Stomach (tissue), 9 donors: ENCODE measurements around the gene HDAC9. TPM values are rescaled to one million over a fixed set of nuclear protein-coding genes. Genes with fewer than 3 reads are reported as not detected.

ENCODE experiments used
- DNase-seq, 2 donors: peaks; one replicate each; pipeline versions ENCODE4 v3.0.0 to v3.0.0-alpha.2; 2013 to 2019
- H3K27ac ChIP-seq, 5 donors: fragments of 200-600 bp in 4 of 5; sonication (generic) in 4 of 5; one replicate each; pipeline ENCODE4 v1.5.1; 2013 to 2019; ENCODE audit warnings: mild to moderate bottlenecking in 1 of 5, moderate library complexity in 1 of 5
- H3K27me3 ChIP-seq, 3 donors: fragments of 200-600 bp; sonication (generic); one replicate each; pipeline ENCODE4 v1.5.1; 2017 to 2019; ENCODE audit warnings: mixed run types in 1 of 3
- H3K36me3 ChIP-seq, 4 donors: fragments of 200-600 bp; sonication (generic); 1 replicate in 3 of 4; 2 replicates in 1 of 4; pipeline ENCODE4 v1.5.1; 2016 to 2019
- H3K4me1 ChIP-seq, 4 donors: fragments of 200-600 bp; sonication (generic); one replicate each; pipeline ENCODE4 v1.5.1; 2016 to 2019
- H3K4me3 ChIP-seq, 4 donors: fragments of 200-600 bp; sonication (generic) in 3 of 4; one replicate each; pipeline ENCODE4 v1.5.1; 2016 to 2019; ENCODE audit warnings: mild to moderate bottlenecking in 1 of 4
- H3K9me3 ChIP-seq, 4 donors: fragments of 200-600 bp; sonication (generic); one replicate each; pipeline ENCODE4 v1.5.1; 2016 to 2019
- EP300 ChIP-seq: sonication (generic); formaldehyde crosslinking; IDR thresholded peaks from one replicate; pipeline ENCODE4 v1.6.1; 2017; ENCODE audit warnings: antibody characterized with exemption
- POLR2A ChIP-seq, 4 donors: fragments of 450-650 bp; IDR thresholded peaks; one replicate each; pipeline ENCODE4 v1.6.1; 2016; ENCODE audit warnings: antibody characterized with exemption in 4 of 4, control low read depth in 2 of 4, mild to moderate bottlenecking in 1 of 4, moderate library complexity in 1 of 4
- POLR2AphosphoS5 ChIP-seq, 3 donors: sonication (generic); formaldehyde crosslinking; IDR thresholded peaks; one replicate each; pipeline ENCODE4 v1.6.1; 2016; ENCODE audit warnings: antibody characterized with exemption in 3 of 3
- WGBS, 5 donors: extraction: QIAGEN DNeasy Blood & Tissue Kit in 3 of 5; methylation state at CpG; one replicate each; pipeline versions ENCODE4 v1.1.5 to v1.1.7; 2013 to 2018; 5-methylcytosine and 5-hydroxymethylcytosine counted together
- intact Hi-C: fragments of 100-400 bp; cut with DNase I; formaldehyde crosslinking; loops from one replicate; pipeline ENCODE4 v1.15.1; 2023; ENCODE audit warnings: low total_unique reads
- polyA plus RNA-seq, 3 donors: library from polyadenylated mRNA; stranded (reverse); fragments of 200-250 nt; gene quantifications; one replicate each; pipeline ENCODE4 v1.2.3, GENCODE V29; 2013
- total RNA-seq, 5 donors: library from RNA; depleted of rRNA; stranded (reverse); fragments of >200 nt; gene quantifications; one replicate each; pipeline versions ENCODE4 v1.1.0 to v1.2.3, GENCODE V29; 2014 to 2016
- TF ChIP-seq, protein P1 (sequence below), 7 experiments: fragments of 450-650 bp in 4 of 7; fragments of 200-600 bp in 3 of 7; sonication (generic) in 3 of 7; IDR thresholded peaks; one replicate each; pipeline ENCODE4 v1.5.1; 2016 to 2019; ENCODE audit warnings: antibody characterized with exemption in 7 of 7, control low read depth in 2 of 7, mild to moderate bottlenecking in 1 of 7
- donor health status: healthy with polysubstance abuse.
- donor health status: Bipolar disorder and iron deficiency.
- donor health status: healthy.

HDAC9 gene
- total and polyA plus RNA-seq, 8 donors = 1.4 to 60.0 (median 9.8) TPM

DNA sequence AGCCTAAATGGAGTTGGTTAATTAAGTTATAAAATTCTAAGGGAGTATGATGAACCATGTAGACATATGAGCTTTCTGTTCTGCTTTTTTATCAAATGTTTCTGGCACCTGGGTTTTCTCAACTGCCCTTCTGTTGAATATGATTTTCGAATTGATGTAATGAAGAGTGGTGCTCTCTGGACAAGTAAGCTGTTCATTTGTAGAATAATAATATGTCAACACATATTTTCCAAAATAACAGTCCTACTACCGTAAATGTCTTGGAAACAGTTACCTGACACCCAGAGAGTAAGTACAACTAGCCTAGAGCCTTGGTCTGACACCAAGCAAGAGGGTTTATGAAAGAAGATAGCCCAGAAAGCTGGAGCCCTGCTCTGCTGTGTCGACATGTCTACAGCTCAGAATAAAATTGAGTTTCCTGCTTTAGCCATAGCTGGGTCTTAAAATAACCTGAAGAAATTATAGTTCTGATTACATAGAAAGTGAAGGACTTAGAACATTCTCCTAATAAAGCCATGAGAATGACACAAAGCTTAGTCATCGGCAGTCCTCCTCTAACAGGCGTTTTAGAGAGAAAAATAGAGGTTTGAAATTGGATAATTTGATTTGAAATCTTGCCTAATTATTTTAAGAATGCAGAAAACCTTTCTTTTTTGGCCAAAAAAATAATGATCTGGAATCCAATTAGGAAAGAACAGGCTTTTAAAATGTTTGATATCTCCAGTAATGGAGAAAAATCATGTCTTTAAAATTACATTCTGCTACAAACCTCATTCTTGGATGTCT lies 25.1 kb downstream of the HDAC9 start:
- 68 to 83% (median 73%) methylated on average over 5 of the region's 5 CpGs for WGBS, 5 donors
- H3K4me3 ChIP-seq = no peak overlapping the region
- H3K27ac ChIP-seq = peak overlapping the region in 2 of 5 donors; percentile 7 to 18
- no peaks in the 10 kb centered on the region for H3K27me3 ChIP-seq
- H3K36me3 ChIP-seq = no peaks in the 10 kb centered on the region
- intact Hi-C loops = no loop called here
- no peaks in the 10 kb centered on the region for H3K9me3 ChIP-seq
- DNase-seq = no peak
- no peak for TF ChIP-seq POLR2AphosphoS5 (IDR thresholded peaks at IDR 0.05)
- no peak for TF ChIP-seq EP300
- TF ChIP-seq, protein P1, sequence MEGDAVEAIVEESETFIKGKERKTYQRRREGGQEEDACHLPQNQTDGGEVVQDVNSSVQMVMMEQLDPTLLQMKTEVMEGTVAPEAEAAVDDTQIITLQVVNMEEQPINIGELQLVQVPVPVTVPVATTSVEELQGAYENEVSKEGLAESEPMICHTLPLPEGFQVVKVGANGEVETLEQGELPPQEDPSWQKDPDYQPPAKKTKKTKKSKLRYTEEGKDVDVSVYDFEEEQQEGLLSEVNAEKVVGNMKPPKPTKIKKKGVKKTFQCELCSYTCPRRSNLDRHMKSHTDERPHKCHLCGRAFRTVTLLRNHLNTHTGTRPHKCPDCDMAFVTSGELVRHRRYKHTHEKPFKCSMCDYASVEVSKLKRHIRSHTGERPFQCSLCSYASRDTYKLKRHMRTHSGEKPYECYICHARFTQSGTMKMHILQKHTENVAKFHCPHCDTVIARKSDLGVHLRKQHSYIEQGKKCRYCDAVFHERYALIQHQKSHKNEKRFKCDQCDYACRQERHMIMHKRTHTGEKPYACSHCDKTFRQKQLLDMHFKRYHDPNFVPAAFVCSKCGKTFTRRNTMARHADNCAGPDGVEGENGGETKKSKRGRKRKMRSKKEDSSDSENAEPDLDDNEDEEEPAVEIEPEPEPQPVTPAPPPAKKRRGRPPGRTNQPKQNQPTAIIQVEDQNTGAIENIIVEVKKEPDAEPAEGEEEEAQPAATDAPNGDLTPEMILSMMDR (IDR thresholded peaks at IDR 0.05) = no peak
- no peak for TF ChIP-seq POLR2A (IDR thresholded peaks at IDR 0.05)
- H3K4me1 ChIP-seq = peaks cover 0 to under 1% (median 0%) of the 10 kb centered on the region in 4 donors

DNA sequence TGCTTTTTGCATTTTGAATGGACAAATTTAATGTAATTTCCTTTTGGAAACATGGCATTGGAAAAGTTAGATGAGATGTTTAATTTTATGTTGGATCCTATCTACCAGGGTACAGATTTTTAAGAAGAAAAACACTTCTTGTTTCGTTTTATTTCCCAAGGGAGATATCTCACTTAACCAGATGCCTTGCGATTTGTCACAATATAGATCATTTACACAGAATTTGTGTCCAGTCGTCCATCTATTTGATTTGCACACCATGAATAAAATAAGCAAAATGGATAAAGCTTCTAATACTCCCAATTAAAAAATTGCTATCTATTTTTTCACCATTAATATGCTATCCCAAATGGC lies 25.7 kb downstream of the HDAC9 start:
- no peaks in the 10 kb centered on the region for H3K36me3 ChIP-seq
- no peaks in the 10 kb centered on the region for H3K4me1 ChIP-seq
- no peak overlapping the region for H3K27ac ChIP-seq
- no peaks in the 10 kb centered on the region for H3K9me3 ChIP-seq
- 87 to 91% (median 90%) methylated on average over 3 of the region's 3 CpGs for WGBS, 5 donors
- H3K27me3 ChIP-seq = no peaks in the 10 kb centered on the region
- no peak for DNase-seq
- intact Hi-C loops = no loop called here
- no peak for TF ChIP-seq POLR2A (IDR thresholded peaks at IDR 0.05)
- TF ChIP-seq POLR2AphosphoS5 (IDR thresholded peaks at IDR 0.05) = no peak
- TF ChIP-seq, protein P1 (IDR thresholded peaks at IDR 0.05) = no peak
- no peak for TF ChIP-seq EP300
- H3K4me3 ChIP-seq = no peak overlapping the region

DNA sequence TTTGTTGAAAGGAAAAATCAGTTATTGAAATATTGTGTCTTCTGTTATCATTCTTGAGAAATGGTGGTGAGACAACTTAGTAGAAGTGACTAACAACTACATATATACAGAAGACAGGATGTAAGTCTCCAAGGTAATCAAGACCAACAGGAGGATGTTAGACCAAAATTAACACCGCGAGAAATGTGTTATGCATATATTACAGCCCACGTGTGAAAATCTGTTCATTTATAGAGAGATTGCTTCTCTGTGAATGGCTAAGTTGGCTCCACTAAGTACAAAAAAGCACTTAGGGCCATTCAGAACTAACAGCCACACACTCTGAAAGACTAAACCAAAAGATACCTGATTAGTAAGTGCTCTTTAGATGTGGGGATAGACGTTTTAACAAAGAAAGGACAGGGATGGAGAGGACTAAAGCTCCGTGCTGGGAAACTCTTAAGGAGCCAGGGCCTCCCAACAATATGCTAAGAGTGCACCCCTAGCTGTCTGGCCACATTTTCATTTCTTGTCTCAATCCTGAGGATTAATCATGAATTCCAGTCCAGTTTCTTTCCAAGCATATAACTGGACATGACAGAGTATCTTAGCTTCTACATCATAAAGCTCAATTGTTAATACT lies 26.5 kb downstream of the HDAC9 start:
- no peak overlapping the region for H3K27ac ChIP-seq
- TF ChIP-seq, protein P1 (IDR thresholded peaks at IDR 0.05) = no peak
- TF ChIP-seq POLR2AphosphoS5 (IDR thresholded peaks at IDR 0.05) (no peak), POLR2A (IDR thresholded peaks at IDR 0.05) (no peak), EP300 (no peak)
- no peaks in the 10 kb centered on the region for H3K36me3 ChIP-seq
- intact Hi-C loops = no loop called here
- H3K27me3 ChIP-seq = no peaks in the 10 kb centered on the region
- no peaks in the 10 kb centered on the region for H3K9me3 ChIP-seq
- no peaks in the 10 kb centered on the region for H3K4me1 ChIP-seq
- H3K4me3 ChIP-seq = no peak overlapping the region
- 76 to 82% (median 78%) methylated on average over 5 of the region's 5 CpGs for WGBS, 5 donors
- DNase-seq = no peak

DNA sequence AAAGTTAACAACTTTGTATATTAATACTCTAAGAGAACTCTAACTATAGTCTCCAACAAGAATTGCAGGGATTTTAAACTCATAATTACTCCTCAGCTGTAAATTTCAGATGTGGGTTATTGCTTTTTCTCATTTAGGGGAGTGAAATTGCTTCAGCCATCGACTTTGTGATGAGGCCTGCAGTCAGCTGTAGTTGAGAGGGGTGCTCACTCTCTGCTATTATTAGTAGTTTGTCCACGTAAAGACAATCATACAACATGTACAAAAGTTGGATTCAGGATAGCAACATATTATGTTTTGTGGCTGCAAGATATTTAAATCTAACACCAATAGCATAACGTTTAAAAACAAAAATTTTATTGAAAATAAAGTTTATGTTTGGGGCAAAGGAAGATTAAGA lies 28.7 kb downstream of the HDAC9 start:
- Histone ChIP-seq H3K9me3 (no peaks in the 10 kb centered on the region), H3K4me3 (no peak overlapping the region), H3K27ac (no peak overlapping the region), H3K27me3 (no peaks in the 10 kb centered on the region), H3K36me3 (no peaks in the 10 kb centered on the region), H3K4me1 (peaks cover 0 to 7% (median 0%) of the 10 kb centered on the region in 4 donors)
- no peak for DNase-seq
- WGBS, 5 donors = 78 to 92% (median 88%) methylated on average over 3 of the region's 3 CpGs
- intact Hi-C loops = no loop called here
- TF ChIP-seq EP300 = no peak
- no peak for TF ChIP-seq POLR2A (IDR thresholded peaks at IDR 0.05)
- TF ChIP-seq POLR2AphosphoS5 (IDR thresholded peaks at IDR 0.05) = no peak
- TF ChIP-seq, protein P1 (IDR thresholded peaks at IDR 0.05) = no peak
